GF-D8 (cell line): ENCODE data around the gene C18orf63.
"Not testable (repeated sequence)": the region's sequence is repeated elsewhere in the genome, so short reads cannot be mapped to it uniquely, and the experiment has no call there.

Source experiments
- DNase-seq: peaks from one replicate; lab custom pipeline; 2025; lab: John Stamatoyannopoulos, UW

C18orf63 gene

GRCh38 chr18:74286106-74286855 is 29.4 kb upstream of the C18orf63 start:
- no peak for DNase-seq

GRCh38 chr18:74286856-74287255 is 28.8 kb upstream of the C18orf63 start:
- DNase-seq = no peak

GRCh38 chr18:74288041-74288440 is 27.6 kb upstream of the C18orf63 start:
- DNase-seq = no peak

GRCh38 chr18:74288730-74289129 is 26.9 kb upstream of the C18orf63 start:
- no peak for DNase-seq

GRCh38 chr18:74289137-74289536 is 26.5 kb upstream of the C18orf63 start:
- no peak for DNase-seq

- no peak for DNase-seq
Observed at GRCh38 chr18:74290021-74290420, 25.6 kb upstream of the C18orf63 start.

- DNase-seq = no peak
Observed at GRCh38 chr18:74290794-74291471, 24.7 kb upstream of the C18orf63 start.

GRCh38 chr18:74291472-74291770 is 24.2 kb upstream of the C18orf63 start:
- DNase-seq = no peak

GRCh38 chr18:74291771-74292540 is 23.7 kb upstream of the C18orf63 start, which contains the start of gene CYB5A:
Gene CYB5A, minus strand, starts transcription at chr18:74291963. Its CDS starts 88 bp downstream, at chr18:74291875.
- DNase-seq = peak; percentile 96

- DNase-seq = peak; percentile 64
Observed at GRCh38 chr18:74292541-74292858, 23.1 kb upstream of the C18orf63 start.

- DNase-seq = not testable (repeated sequence)
Observed at GRCh38 chr18:74292982-74293381, 22.7 kb upstream of the C18orf63 start.

- DNase-seq = no peak
Observed at GRCh38 chr18:74294526-74294925, 21.1 kb upstream of the C18orf63 start.

- no peak for DNase-seq
Observed at GRCh38 chr18:74299162-74299561, 16.5 kb upstream of the C18orf63 start.

GRCh38 chr18:74299746-74300145 is 15.9 kb upstream of the C18orf63 start:
- DNase-seq = no peak

- DNase-seq = no peak
Observed at GRCh38 chr18:74303306-74303705, 12.3 kb upstream of the C18orf63 start.

- no peak for DNase-seq
Observed at GRCh38 chr18:74303936-74304335, 11.7 kb upstream of the C18orf63 start.

GRCh38 chr18:74310411-74310810 is 5.2 kb upstream of the C18orf63 start:
- peak; percentile 29 for DNase-seq

- DNase-seq = no peak
Observed at GRCh38 chr18:74311000-74311399, 4.6 kb upstream of the C18orf63 start.

- DNase-seq = no peak
Observed at GRCh38 chr18:74314759-74315463, 728 bp upstream of the C18orf63 start.

- no peak for DNase-seq
Observed at GRCh38 chr18:74316257-74317170, 875 bp downstream of the C18orf63 start.

- no peak for DNase-seq
Observed at GRCh38 chr18:74326231-74326630, 10.6 kb downstream of the C18orf63 start.
